Activated CD8-positive, alpha-beta memory T cell treated with anti-CD3 and anti-CD28 coated beads, Interleukin-2, amount 10 ng/mL, durations not matched to agents 7 days and 5 days (primary cell): Measurements from ENCODE around the gene DGCR8. TPM values are rescaled to one million over a fixed set of nuclear protein-coding genes. Genes with fewer than 3 reads are reported as not detected.
"Not testable (repeated sequence)": the region's sequence is repeated elsewhere in the genome, so short reads cannot be mapped to it uniquely, and the experiment has no call there.

Experiments
- ATAC-seq: fragments of 150-1000 bp; cut with Tn5 transposase; one replicate; pipeline ENCODE4 v1.10.0; 2021; ENCODE audit warnings: moderate library complexity
- CTCF ChIA-PET: fragments of 350-600 bp; sonication (Branson Sonifier 250); formaldehyde crosslinking; loops from one replicate; lab custom pipeline; 2021; ENCODE audit warnings: antibody characterized with exemption; lab: Charles Lee
- DNase-seq: peaks from one replicate; pipeline ENCODE4 v3.0.0-alpha.2; 2020
- H3K27ac Mint-ChIP-seq: one replicate; pipeline ENCODE4 v1.8.0; 2021; ENCODE audit warnings: mild to moderate bottlenecking, mixed read lengths
- H3K27me3 Mint-ChIP-seq: one replicate; pipeline ENCODE4 v1.8.0; 2021; ENCODE audit warnings: mixed read lengths
- H3K36me3 Mint-ChIP-seq: one replicate; pipeline ENCODE4 v1.8.0; 2021; ENCODE audit warnings: mild to moderate bottlenecking, mixed read lengths
- H3K4me1 Mint-ChIP-seq: one replicate; pipeline ENCODE4 v1.8.0; 2021; ENCODE audit warnings: mixed read lengths
- H3K4me3 Mint-ChIP-seq: one replicate; pipeline ENCODE4 v1.8.0; 2021; ENCODE audit warnings: mild to moderate bottlenecking, moderate library complexity, mixed read lengths
- H3K9me3 Mint-ChIP-seq: one replicate; pipeline ENCODE4 v1.8.0; 2022; ENCODE audit warnings: low read depth, mixed read lengths
- total RNA-seq, 2 experiments: library from RNA; stranded (reverse); gene quantifications; one replicate each; pipeline ENCODE4 v1.2.3, GENCODE V29; 2021

DGCR8 gene
- total RNA-seq, 2 experiments from 2014 or later, result 70.4 to 71.9 TPM

DNA sequence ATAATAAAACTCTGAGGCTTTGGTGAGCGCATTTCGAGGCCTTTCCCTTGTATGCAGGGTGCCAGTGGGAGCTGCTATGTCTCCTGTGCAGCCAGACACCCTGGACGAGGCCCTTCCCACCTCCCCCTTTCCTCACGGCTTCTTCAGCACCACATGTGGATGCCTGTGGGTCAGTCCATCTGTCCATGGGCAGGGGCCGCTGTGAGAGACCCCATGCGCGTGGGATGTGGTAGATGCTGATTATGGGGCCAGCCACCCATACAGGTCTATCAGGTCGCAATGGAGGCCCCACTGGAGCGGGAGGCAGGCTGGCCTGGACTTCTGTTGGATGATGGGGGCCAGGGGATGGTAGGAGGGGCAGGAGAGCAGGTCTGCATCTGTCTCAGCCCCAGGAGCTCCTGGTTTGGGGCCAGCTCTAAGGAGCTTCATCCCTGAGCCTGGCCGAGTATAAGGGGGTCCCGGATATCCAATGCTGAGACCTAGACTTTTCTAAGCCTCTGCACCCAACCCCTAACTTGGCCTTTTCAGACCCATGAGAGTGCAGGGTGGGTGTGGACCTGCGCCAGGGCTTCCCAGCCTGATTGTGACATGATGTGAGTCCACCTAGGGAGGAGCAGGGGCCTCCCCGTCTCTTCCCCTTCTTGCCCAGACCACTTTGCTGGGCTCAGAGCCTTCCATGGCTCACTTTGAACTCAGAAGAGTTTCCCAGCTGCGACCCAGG is 14.0 kb upstream of the DGCR8 start:
- no peak for DNase-seq
- H3K4me1 Mint-ChIP-seq, result no peaks in the 10 kb centered on the region
- no peaks in the 10 kb centered on the region for H3K27me3 Mint-ChIP-seq
- no peak for ATAC-seq
- H3K9me3 Mint-ChIP-seq, result no peaks in the 10 kb centered on the region
- H3K27ac Mint-ChIP-seq, result no peak overlapping the region
- peaks cover 3% of the 10 kb centered on the region for H3K36me3 Mint-ChIP-seq
- no peak overlapping the region for H3K4me3 Mint-ChIP-seq
- CTCF ChIA-PET, result interaction anchor here (1.1 kb wide), 1 partner anchor 52 kb away, joined by 3 read pairs; no protein-coding TSS in a partner anchor

GRCh38 chr22:20066617-20067383 is 13.2 kb upstream of the DGCR8 start:
- Mint-ChIP-seq H3K27me3 (no peaks in the 10 kb centered on the region), H3K36me3 (peaks cover 3% of the 10 kb centered on the region), H3K4me1 (no peaks in the 10 kb centered on the region), H3K9me3 (no peaks in the 10 kb centered on the region), H3K27ac (no peak overlapping the region), H3K4me3 (no peak overlapping the region)
- CTCF ChIA-PET, result no interaction called here
- ATAC-seq (no peak), DNase-seq (no peak)

DNA sequence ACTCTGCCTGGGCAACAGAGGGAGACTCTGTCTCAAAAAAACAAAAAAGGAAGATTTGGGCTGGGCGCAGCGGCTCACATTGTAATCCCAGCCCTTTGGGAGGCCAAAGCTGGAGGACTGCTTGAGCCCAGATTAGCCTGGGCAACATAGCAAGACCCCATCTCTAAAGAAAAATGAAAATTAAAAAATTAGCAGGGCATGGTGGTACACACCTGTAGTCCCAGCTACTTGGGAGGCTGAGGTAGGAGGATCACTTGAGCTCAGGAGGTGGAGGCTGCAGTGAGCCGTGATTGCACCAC is 12.7 kb upstream of the DGCR8 start:
- H3K27ac Mint-ChIP-seq, H3K4me1 Mint-ChIP-seq, DNase-seq, H3K36me3 Mint-ChIP-seq, CTCF ChIA-PET, H3K27me3 Mint-ChIP-seq, ATAC-seq, H3K4me3 Mint-ChIP-seq, H3K9me3 Mint-ChIP-seq: not testable (repeated sequence)

GRCh38 chr22:20068640-20069039 is 11.4 kb upstream of the DGCR8 start:
- Mint-ChIP-seq H3K27ac (no peak overlapping the region), H3K27me3 (no peaks in the 10 kb centered on the region), H3K4me1 (no peaks in the 10 kb centered on the region), H3K4me3 (no peak overlapping the region), H3K36me3 (peaks cover 3% of the 10 kb centered on the region), H3K9me3 (no peaks in the 10 kb centered on the region)
- DNase-seq, result no peak
- ATAC-seq, result no peak
- CTCF ChIA-PET, result interaction anchor here (0.7 kb wide), 1 partner anchor 16 kb away, joined by 3 read pairs; no protein-coding TSS in a partner anchor

DNA sequence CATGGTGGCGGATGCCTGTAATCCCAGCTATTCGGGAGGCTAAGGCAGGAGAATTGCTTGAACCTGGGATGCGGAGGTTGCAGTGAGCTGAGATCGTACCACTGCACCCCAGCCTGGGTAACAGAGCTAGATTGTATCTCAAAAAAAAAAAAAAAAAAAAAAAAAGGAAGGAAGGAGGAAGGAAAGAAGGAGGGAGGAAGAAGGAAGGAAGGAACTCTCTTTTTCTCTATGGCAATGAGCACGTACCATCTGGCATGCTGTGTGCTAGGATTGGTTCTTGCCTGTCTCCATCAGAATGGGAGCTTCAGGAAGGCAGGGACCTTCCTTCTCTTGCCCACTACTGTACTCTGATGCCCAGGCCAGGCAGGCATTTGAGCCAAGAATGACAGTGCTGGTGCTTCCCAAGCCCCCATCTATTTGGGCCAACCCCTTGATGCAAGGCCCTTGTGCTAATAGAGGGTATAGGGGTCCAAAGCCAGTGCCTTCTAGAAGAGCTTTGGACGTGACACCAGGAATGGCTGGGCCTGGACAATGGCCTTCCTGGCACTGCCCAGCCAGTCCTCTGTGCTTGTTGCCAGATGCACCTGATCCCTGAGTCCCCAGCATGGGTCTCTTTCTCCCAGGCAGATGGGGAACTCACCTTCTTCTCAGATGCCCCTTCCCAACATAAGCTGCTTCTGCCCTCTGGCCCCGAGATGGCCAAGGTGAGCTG is 10.6 kb upstream of the DGCR8 start:
- CTCF ChIA-PET, result no interaction called here
- no peaks in the 10 kb centered on the region for H3K4me1 Mint-ChIP-seq
- H3K36me3 Mint-ChIP-seq, result peaks cover 3% of the 10 kb centered on the region
- no peak for DNase-seq
- H3K27me3 Mint-ChIP-seq, result no peaks in the 10 kb centered on the region
- no peak for ATAC-seq
- no peaks in the 10 kb centered on the region for H3K9me3 Mint-ChIP-seq
- no peak overlapping the region for H3K4me3 Mint-ChIP-seq
- no peak overlapping the region for H3K27ac Mint-ChIP-seq

GRCh38 chr22:20071524-20071972 is 8.5 kb upstream of the DGCR8 start:
- CTCF ChIA-PET, result no interaction called here
- ATAC-seq, result no peak
- Mint-ChIP-seq H3K36me3 (no peaks in the 10 kb centered on the region), H3K4me1 (no peaks in the 10 kb centered on the region), H3K9me3 (no peaks in the 10 kb centered on the region), H3K4me3 (no peak overlapping the region), H3K27me3 (no peaks in the 10 kb centered on the region), H3K27ac (no peak overlapping the region)
- no peak for DNase-seq

DNA sequence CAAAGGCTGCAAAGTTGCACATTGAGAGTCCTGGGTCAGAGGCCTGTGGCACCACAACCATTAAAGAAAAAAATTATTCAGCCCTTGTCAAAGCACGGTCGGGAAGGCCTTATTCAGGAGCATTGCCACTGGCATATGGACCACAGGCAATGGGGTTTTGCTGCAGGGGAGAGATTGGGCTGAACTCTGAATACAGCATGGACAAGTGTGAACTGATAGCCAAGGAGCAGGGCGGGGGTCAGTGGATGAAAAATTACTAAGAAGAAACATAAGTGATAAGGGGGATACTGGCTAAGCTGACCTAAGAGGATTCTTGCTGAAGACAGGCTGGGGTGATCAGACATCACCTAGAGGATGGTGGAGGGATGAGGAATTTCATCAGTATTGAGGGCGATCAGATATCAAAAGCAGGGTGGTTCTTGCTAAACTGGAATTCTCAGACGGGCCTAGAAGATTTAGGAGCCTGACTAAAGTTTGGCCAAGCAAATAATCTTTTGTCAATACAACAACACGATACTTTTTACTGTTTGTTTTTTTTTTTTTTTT is 3.3 kb upstream of the DGCR8 start:
- H3K9me3 Mint-ChIP-seq, result no peaks in the 10 kb centered on the region
- CTCF ChIA-PET, result no interaction called here
- H3K4me3 Mint-ChIP-seq, result no peak overlapping the region
- no peaks in the 10 kb centered on the region for H3K27me3 Mint-ChIP-seq
- peaks cover 13% of the 10 kb centered on the region for H3K4me1 Mint-ChIP-seq
- DNase-seq (no peak), ATAC-seq (no peak)
- H3K36me3 Mint-ChIP-seq, result peaks cover 3% of the 10 kb centered on the region
- no peak overlapping the region for H3K27ac Mint-ChIP-seq

- ATAC-seq, result peak; percentile 76
- Mint-ChIP-seq H3K36me3 (peaks cover 6% of the 10 kb centered on the region), H3K27me3 (no peaks in the 10 kb centered on the region), H3K4me3 (peak overlapping the region; percentile 92), H3K27ac (peak overlapping the region; percentile 84), H3K9me3 (no peaks in the 10 kb centered on the region), H3K4me1 (peaks cover 47% of the 10 kb centered on the region)
- CTCF ChIA-PET, result no interaction called here
- DNase-seq, result peak; percentile 76
Observed at GRCh38 chr22:20080445-20080775, 369 bp downstream of the DGCR8 start.

GRCh38 chr22:20080776-20081654 is 974 bp downstream of the DGCR8 start:
- Mint-ChIP-seq H3K4me1 (peaks cover 48% of the 10 kb centered on the region), H3K27me3 (no peaks in the 10 kb centered on the region), H3K27ac (peak overlapping the region; percentile 84), H3K4me3 (peak overlapping the region; percentile 92), H3K9me3 (no peaks in the 10 kb centered on the region), H3K36me3 (peaks cover 7% of the 10 kb centered on the region)
- DNase-seq (peak; percentile 56), ATAC-seq (no peak)
- CTCF ChIA-PET, result interaction anchor here (0.7 to 1.7 kb wide), 3 partner anchors 10 to 183 kb away, joined by 3 to 5 read pairs (median 4); no protein-coding TSS in a partner anchor

GRCh38 chr22:20083157-20083890 is 3.3 kb downstream of the DGCR8 start:
- ATAC-seq (no peak), DNase-seq (no peak)
- peak overlapping the region; percentile 33 for H3K27ac Mint-ChIP-seq
- peaks cover 26% of the 10 kb centered on the region for H3K36me3 Mint-ChIP-seq
- H3K27me3 Mint-ChIP-seq, result no peaks in the 10 kb centered on the region
- peak overlapping the region; percentile 1 for H3K4me3 Mint-ChIP-seq
- peaks cover 60% of the 10 kb centered on the region for H3K4me1 Mint-ChIP-seq
- no peaks in the 10 kb centered on the region for H3K9me3 Mint-ChIP-seq
- CTCF ChIA-PET, result interaction anchor here (0.6 to 1.8 kb wide), 4 partner anchors 8 to 34 kb away, joined by 4 to 10 read pairs (median 5); partner anchors contain the start of gene TRMT2A

- Mint-ChIP-seq H3K27ac (peak overlapping the region; percentile 33), H3K4me3 (no peak overlapping the region), H3K9me3 (no peaks in the 10 kb centered on the region), H3K4me1 (peaks cover 64% of the 10 kb centered on the region), H3K27me3 (no peaks in the 10 kb centered on the region), H3K36me3 (peaks cover 27% of the 10 kb centered on the region)
- ATAC-seq (no peak), DNase-seq (no peak)
- CTCF ChIA-PET, result interaction anchor here (0.6 to 1.7 kb wide), 3 partner anchors 7 to 33 kb away, joined by 3 to 6 read pairs (median 4); partner anchors contain the start of gene TRMT2A
Observed at GRCh38 chr22:20083891-20084546, 4.0 kb downstream of the DGCR8 start.
